ENCODE data around the gene MRPL18.

MRPL18 gene

DNA sequence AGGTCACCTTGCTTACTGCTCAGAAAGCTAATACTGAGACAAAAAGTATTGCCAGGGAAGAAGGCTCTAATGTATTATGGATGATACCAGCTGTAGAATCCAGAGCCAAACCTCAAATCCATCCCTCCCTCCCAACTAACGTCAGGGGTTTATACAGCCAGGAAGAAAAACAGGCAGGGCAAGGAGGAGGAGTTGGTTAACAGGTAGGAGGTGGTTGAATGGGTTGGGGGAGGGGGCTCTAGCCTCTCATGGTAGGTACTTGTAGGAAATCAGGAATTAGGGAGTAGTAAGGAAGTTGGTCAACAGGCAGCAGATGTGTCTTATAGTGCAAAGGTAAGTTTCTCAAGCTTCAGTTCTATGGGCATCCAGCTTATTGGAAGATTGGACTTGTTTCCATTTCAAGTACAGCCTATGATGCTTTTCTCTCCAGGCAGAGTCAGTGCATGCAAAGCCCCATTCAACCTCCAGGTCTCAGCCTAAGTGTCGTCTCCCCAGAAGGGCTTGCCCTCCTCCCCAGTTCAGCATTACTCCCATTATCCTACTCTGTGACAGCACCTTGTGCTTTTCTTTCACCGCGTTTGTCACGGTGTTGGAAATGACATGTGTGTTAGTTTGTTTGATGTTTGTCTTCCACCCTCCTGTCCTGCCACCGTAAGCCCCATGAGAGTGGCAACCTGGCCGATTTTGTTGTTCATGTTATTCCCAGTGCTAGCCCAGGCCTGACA lies 47.9 kb downstream of the MRPL18 start:
- no peak for DNase-seq (ENCODE audit: low read depth in 4 of 4, low spot score in 1 of 4)

DNA sequence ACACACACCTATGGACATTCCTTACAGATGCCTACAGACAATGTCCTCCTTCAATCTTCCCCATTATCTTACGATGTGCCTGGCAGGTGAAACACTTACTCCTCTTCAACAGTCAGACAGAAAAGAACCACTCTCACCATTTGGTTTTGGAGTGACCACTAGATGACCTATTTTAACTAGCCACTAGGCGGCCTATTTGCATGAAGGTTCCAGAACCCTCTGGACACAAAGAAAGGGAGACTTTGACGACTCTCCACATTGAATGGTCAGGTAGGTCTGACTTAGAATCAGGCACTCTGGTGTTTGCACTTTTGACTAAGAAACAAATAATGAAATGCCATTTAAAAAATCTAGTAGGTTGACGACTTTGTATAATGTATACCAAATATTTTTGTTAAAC lies 51.8 kb downstream of the MRPL18 start:
- no peak for DNase-seq (ENCODE audit: low read depth in 4 of 4, low spot score in 1 of 4)

GRCh38 chr6:159844737-159845645 lies 54.7 kb downstream of the MRPL18 start:
- no peak for DNase-seq (ENCODE audit: low read depth in 4 of 4, low spot score in 1 of 4)
